ENCODE results near the gene C2CD4A.

Gene C2CD4A

DNA sequence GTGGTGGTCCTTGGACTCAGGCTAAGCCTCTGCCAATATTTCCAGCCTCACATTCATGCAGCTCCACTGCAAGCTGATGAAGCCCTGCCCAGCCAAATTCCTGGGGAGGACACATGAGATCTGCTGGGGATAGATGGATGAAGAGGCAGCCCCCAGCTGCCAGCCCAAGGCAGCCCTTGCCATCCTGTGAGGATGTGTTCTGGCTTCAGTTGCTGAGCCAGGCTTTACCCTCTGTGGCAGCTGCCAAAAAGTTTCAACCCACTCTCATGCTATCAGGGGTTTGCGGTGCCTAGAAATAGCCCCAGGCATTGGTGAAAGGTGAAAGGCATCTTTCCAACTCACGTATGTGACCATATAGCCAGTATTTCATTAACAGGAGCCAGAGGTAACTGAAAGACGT, 37.6 kb downstream of the C2CD4A start:
- no peak for DNase-seq

DNA sequence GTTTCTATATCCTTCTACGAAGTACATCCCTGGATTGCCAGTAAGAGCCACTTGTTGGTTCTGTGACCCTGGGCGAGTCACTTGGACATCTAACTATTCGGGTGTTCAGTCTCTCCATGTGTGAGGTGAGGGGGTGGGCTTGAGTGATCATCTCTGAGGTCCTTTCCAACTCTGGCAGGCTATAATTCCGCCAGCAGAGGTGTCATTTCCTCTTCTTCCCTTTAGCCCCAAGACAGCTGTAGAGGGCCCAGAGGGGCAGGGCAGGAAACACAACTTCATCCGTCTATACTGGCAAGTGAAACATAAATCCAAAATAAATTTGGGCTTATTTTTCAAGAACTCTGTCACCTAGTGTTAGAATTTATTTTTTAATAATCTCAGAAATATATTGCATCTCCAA, 38.1 kb downstream of the C2CD4A start:
- DNase-seq: no peak

GRCh38 chr15:62105266-62105665, 38.5 kb downstream of the C2CD4A start:
- no peak for DNase-seq

- no peak for DNase-seq
Measured at GRCh38 chr15:62106096-62106495, 39.3 kb downstream of the C2CD4A start.

- no peak for DNase-seq
Measured at GRCh38 chr15:62107571-62108121, 40.9 kb downstream of the C2CD4A start.

GRCh38 chr15:62108411-62108810, 41.6 kb downstream of the C2CD4A start:
- no peak for DNase-seq

DNA sequence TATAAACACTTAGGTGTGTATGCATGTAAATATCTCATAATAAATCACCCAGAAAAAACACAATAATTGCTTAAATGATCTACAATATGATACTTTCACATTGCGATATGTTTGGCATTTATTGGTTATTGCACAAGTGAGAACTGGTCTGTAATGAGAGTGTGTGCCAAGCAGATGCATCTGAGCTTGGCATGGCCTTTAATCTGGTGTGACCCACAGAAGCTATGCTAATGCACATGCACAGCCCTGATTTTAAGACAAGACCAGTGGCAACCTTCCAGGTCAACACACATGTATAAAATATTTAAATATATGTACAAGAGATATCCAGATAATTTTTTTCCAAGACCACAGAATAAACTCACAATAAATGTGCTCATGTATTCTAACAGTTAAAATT, 42.7 kb downstream of the C2CD4A start:
- no peak for DNase-seq

GRCh38 chr15:62109982-62110851, 43.4 kb downstream of the C2CD4A start:
- no peak for DNase-seq

- DNase-seq: no peak
Measured at GRCh38 chr15:62112081-62112480, 45.3 kb downstream of the C2CD4A start.

DNA sequence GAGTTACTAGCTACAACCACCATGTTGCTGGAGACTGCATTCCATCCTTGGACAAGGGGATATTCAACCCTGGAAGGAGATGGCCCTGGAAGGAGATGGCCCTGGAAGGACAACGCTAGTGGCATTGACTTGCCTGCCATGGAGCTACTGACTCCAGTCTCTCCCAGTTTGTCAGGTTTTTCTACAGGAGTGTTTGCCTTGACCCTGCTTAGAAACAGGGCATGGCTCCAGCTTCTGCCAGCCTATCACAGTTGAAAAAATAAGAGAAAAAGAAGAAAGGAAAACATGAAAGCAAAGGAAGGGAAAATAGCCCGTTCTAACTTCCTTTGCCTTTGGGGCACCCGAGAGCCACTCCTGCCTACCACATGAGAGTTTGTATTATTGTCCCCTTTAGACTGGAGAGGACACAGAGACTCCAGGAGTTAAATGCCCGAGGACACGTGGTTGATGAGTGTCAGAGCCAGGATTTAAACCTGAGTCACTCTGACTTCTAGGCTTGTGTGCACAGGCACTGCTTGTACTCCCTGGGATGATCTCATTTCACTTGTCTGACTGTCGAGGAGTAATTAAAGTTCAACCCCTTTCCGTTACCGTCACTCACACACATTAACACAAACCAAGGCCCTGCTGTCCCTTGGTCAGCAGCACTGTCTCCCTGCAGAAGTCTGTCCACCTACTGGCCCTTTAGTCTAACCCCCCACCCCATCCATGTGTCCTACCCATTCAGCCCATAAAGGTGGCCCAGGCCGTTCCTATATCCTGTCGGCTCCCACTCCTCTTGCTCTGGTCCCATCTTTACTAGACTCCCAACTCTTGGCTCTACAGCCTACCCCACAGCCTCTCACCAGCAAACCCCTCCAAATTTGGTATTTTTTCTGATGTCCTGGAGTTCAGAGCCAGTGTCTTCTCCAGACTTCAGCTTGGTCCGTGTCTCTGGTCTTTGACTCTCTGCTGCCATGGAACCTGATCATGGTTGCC, 46.1 kb downstream of the C2CD4A start:
- no peak for DNase-seq

DNA sequence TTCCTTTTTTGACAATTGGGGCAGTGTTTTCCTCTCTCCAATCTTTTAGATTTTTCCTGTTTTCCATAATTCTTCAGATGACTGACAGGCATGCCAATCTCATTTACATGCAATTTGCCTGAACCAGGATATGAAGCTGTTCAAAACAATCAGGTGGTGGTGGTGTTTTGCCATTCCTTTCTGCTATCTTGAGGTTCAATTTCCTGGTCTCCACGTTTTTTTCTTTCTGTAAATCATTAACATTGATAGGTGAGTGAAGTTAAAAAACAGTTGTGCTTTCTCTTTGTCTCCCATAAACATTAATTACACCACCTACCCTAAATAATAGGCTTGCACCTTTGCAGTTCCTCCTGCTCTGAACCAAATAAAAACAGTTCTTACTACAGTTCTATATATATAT, 49.1 kb downstream of the C2CD4A start:
- no peak for DNase-seq

DNA sequence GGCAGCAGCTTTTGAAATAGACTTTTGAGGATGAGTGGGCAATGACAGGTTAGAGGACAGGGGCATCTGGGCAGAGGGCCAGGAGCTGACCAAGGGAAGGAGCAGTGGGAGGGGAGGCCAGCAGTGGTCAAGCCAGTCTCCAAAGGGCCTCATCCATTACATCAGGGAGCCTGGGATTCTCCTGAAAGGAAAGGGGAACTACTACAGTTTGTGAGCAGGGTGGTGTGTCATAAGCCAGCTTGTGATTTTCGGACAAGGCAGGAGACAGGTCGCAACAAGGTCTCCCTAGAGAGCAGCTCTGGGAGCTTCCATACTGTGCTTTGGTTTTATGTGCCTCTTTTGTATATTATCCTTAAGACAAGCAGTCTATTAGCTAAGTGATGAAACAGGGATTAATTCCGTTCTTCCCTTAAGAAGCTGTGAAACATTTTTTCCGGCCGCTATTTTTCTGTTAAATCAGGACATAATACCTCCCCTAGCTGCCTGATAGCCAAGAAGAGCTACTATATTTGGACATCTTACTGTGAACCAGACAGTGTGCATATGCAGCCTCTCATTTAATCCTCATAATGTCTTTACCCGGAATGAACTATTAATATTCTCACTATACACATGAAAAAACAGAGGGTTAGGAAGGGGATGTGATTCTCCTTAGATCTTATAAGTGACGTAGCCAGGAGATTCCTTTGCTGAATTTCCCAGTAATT, 51.9 kb downstream of the C2CD4A start:
- DNase-seq: no peak

DNA sequence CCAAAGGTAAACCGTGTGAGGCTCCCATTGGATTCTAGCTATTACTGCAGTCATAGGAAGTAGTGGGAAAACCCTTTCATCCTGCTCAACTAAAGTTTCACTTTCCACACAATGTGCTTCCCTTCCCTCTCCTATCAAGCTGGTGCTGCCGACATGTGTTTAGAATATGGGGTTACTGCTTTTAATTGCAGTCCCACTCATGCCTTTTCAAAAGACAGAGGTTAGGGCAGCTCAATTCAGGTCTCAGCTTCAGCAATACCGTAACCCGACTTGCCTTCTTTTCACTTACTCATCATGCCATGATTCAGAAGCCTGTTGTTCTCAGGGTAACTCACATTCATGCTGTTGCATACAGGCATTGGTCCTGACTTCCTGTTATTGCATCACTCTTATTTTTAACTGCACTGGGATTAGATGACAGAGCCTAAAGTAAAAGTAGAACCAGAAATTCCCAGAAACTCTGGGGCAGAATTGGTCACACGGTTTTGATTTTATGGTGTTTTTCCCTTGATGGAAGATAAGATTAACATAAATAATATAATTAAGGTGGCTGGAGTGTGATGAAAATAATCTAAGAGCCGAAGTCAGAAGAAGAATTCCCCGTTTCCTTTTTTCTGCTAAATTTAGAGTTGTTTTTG, 52.6 kb downstream of the C2CD4A start:
- peak in 1 of 2 donors; percentile 15 for DNase-seq

DNA sequence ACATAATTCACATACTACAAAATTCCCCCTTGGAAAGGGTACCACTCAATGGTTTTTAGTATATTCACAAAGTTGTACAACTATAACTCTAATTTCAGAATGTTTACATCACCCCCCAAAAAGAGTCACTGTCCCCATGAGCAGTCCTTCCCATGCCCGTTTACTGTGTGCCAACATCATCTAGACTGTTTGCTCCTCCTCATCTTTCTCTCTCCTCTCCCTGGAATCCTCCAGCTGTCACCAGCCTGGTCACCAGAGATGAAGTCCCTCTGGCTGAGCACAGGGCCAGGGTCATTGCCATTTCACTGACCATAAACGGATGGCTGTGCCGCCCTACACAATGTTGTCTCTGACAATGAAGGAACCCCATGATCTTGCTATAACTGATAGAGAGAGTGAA, 53.1 kb downstream of the C2CD4A start:
- no peak for DNase-seq

Measured in activated CD4-positive, alpha-beta T cell treated with anti-CD3 and anti-CD28 coated beads for 4 hours (primary cell).